Activated CD8-positive, alpha-beta memory T cell treated with anti-CD3 and anti-CD28 coated beads for 4 hours (primary cell): ENCODE results near the gene CCDC88B.
"Not testable (repeated sequence)": the region's sequence is repeated elsewhere in the genome, so short reads cannot be mapped to it uniquely, and the experiment has no call there.

ENCODE experiments used
- DNase-seq, 2 donors: peaks; one replicate each; pipeline ENCODE4 v3.0.0-alpha.2; 2020; ENCODE audit warnings: low read depth in 2 of 2

Gene CCDC88B

DNA sequence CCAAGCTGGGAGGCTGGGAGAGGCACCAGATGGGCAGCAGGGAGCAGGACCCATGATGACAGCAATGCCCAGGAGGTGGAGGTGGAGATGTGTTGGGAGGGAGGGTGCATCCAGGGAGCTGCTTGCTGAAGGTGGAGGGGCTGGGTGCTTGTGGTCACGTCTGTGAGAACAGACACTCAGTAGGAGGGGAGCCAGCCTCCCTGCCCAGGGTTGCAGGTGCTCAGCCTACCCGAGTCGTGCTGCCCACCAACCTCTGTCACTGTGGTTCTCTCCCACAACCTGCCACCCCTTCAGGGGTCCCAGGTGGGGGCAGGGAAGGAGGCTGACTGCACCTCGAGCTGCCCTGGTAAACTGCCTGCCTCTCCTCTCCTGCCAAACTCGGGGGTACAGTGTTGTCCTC is 16.6 kb upstream of the CCDC88B start:
- no peak for DNase-seq

DNA sequence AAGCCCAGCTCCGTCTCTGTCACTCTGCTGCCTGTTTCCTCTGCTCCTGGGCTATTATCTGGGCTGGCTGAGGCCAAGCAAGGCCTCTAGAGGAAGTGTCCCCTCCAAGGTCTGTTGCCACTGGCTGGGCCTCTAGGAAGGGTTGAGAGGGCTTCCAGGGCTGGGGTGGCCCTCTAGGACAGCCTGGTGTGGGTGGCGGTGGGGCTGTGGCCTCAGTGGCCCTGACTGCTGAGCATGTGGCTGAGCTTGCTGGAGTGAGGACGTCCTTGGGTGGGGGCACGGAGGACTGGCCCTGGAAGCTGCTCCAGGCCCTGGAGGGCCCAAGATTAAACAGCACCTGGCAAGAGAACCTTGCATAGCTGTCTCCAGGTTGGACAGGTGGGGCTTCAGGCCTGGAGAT is 16.0 kb upstream of the CCDC88B start:
- not testable (repeated sequence) for DNase-seq

DNA sequence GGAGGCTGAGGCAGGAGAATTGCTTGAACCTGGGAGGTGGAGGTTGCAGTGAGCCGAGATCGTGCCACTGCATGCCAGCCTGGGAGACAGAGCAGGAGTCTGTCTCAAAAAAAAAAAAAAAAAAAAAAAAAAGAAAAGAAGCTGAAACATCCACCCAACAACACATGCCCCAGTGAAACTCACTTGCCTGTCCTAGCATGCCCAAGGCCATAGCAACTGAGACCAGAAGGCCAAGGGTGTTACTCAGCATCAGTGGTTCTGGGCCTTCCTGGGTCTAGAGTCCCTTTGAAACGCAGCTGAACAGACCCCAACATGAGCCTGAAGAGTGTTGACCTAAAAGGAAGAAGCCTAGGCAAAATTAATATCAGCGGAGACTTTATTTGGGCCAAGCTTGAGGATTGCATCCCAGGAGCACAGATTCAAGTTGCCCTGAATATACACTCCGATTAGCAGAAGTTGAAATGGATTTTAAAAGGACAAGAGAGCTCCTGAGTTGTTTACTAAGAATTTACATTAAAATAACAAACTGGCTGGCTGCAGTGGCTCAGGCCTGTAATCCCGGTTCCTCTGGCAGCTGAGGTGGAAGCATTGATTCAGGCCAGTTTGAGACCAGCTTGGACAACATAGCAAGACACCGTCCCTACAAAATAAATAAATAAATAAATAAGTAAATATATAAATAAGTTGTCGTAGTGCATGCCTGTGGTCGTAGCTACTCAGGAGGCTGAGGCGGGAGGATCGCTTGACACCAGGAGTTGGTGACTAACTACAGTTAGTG is 15.1 kb upstream of the CCDC88B start:
- no peak for DNase-seq

DNA sequence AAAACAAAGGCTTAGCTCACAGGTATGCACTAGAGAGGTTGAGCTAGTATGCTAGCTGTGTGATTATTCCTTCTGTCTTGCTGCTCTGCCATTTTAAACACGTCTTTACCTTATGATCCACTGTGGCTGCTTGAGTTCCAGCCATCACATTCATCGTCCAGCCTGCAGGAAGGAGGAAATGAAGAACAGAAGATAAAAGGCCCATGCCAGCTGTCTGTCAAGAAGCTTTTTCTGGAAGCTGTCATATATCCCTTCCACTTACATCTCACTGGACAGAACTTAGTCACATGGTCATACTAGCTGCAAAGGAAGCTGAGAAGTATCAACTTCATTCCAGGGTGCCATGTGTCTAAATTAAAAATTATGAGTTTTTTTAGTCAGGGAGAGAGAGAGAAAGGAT is 12.6 kb upstream of the CCDC88B start:
- no peak for DNase-seq

DNA sequence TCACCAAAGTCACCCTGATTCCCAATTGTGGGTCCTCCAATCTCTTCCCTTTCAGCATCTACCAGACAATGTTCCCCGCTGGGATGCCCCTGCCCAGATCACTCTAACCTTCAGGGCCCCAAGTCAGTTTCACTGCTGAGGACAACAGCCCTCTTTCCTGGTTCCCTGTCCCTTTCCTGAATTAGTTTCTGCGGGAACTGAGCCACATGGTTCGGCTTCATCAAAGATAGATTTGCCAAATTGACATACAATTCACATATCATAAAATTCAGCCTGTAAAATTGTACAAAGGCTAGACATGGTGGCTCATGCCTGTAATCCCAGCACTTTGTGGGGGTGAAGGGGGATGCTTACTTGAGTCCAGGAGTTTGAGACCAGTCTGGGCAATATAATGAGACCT is 12.0 kb upstream of the CCDC88B start:
- DNase-seq = no peak

DNA sequence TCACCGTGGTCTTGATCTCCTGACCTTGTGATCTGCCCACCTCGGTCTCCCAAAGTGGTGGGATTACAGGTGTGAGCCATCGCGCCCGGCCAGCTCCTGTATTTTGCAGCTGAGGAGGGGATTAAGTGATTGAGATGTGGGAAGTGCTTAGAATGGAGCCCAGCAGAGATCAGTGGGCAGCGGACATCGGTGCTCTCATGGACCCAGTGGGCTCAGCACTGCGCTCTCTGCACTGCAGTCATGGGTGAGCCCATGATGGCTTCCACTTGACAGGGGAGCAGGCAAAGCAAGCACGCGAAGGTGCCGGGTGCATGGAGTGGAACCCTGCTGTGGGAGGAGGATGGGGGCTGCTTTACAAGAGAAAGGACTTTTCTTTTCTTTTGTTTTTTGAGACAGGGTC is 9.1 kb upstream of the CCDC88B start:
- no peak for DNase-seq

DNA sequence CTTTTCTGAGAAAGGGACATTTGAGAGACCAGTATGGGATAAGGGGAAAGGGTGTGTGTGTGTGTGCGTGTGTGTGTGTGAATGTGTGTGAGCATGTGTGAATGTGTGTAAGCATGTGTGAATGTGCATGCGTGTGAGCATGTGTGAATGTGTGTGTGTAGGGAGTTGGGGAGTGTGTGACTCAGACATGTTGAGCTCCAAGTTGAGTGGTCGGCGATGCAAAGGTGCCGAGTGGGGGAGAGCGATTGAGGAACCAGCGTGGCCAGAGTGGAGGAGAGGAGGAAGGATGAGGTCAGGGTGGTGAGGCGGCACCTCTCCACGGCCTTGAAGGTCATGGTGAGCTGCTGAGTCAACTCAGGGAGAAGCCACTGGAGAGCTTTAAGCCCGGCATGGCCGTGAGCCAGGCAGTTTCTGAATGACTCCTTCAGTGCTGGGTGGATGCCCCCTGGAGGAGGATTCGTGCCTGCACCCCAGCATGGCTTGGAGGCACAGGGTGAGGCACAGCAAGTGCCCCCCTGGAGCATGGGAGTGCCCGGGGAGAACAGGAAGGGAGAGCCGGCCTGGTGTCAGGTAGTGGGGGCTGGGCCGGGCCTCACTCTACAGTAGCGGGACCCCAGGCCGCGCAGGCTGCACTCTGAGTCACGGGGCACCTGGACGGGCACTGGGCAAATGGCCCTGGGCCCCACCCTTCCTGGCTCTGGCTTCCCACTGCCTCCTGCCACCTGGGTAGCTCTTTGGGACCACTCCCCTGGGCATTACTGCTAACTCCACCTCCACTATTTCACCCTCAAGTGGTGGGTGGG is 8.2 kb upstream of the CCDC88B start:
- peak; percentile 44 to 46 for DNase-seq

DNA sequence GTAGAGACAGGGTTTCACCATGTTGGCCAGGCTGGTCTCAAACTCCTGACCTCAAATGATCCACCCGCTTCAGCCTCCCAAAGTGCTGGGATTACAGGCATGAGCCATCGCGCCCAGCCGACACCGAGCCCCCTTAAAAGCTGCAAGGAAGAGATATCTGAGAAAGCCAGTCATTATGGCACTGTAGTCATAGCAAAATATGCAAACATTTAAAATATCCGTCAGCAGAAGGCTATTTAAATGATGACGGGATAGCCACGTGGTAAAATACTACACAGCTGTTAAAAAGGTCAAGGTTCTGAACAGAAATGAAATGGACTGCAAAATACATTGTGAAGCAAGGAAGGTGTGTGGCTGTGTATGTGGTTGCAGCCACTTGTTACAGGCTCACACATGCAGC is 6.4 kb upstream of the CCDC88B start:
- DNase-seq = no peak

DNA sequence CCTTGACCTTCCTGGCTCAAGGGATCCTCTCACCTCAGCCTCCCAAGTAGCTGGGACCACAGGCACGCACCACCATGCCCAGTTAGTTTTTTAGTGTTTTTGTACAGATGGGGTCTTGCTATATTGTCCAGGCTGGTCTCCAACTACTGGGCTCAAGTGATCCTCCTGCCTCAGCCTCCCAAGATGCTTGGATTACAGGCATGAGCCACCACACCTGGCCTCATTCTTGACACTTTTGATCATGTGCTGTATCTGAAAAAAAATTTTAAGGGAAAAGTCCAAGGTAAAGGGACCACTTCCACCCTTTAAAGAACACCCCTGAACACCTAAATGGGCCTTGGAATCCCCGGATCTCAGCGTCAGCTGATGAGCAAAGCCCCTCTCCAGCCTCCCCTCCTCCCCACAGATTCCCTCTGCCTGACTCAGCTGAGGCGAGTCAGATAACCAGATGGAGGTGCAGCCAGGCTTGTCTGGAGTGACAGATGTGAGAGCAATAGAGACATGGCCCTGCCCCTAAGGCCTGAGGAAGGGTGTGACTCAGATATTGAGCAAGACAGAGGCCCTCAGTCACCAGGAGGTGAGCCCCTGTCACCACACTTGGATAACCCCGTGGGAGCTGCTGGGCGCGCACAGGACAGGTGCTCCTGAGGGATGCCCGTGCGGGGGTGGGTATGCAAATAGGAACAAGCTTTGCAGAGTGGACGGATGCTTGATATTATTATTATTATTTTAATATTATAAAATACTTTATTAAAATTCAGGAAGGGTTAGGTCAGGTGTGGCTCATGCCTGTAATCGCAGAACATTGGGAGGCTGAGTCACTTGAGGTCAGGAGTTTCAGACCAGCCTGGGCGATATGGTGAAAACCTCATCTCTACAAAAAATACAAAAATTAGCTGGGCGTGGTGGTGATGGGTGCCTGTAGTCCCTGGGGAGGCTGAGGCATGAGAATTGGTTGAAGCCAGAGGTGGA is 5.0 kb upstream of the CCDC88B start:
- no peak for DNase-seq

DNA sequence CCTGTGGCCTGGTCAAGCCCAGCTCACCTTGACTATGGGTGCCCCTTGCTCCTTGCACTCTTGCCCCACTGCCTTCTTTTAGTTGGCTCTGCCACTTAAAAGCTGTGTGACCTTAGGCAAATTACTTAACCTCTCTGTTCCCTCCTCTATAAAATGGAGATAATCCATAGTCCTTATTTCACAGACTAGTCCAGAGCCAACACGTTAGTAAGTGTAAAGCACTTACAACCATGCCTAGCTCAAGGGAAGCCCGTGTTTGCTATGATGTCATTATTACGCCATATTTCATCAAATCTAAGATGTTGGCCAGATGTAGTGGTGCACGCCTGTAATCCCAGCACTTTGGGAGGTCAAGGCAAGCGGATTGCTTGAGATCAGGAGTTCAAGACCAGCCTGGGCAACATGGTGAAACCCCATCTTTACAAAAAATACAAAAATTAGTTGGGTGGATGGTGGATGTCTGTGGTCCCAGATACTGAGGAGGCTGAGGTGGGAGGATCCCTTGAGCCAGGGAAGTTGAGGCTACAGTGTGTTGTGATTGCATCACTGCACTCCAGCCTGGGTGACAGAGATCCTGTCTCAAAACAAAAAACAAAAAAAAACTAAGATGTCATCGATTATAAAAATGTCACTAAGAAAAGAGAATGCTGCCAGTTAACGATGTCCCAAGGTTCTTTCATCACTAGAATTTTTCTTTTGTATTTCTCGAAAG is 2.3 kb upstream of the CCDC88B start:
- no peak for DNase-seq

DNA sequence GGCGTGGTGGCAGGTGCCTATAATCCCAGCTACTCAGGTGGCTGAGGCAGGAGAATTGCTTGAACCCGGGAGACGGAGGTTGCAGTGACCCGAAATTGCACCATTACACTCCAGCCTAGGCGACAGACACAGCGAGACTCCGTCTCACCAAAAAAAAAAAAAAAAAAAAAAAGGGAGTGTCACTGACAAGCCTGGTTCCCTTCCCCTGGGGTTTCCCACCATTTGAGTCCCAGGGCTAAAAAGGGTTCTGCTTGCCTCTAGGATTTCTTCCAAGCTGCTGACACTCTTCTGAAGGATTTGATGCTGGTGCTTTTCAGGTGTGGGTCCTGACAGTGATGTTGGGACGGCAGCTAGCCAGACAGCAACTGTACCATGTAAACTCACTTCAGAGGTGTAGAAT is 1.3 kb upstream of the CCDC88B start:
- no peak for DNase-seq

DNA sequence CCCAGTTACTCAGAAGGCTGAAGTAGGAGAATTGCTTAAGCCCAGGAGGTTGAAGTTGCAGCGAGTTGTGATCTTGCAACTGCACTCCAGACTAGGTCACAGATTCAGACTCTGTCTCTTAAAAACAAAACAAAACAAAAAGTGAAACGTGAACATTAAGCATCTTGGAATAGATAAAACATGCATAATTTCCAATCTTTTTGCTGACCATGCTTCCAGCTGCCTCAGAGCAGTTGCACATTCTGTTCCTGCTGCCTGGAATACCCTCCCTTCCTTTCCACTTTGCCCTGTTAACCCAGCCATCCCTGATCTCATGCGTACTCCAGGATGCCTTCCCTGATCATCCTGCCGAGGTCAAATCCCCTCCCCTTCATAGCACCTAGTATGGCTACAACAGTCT is 718 bp upstream of the CCDC88B start:
- DNase-seq = no peak

DNA sequence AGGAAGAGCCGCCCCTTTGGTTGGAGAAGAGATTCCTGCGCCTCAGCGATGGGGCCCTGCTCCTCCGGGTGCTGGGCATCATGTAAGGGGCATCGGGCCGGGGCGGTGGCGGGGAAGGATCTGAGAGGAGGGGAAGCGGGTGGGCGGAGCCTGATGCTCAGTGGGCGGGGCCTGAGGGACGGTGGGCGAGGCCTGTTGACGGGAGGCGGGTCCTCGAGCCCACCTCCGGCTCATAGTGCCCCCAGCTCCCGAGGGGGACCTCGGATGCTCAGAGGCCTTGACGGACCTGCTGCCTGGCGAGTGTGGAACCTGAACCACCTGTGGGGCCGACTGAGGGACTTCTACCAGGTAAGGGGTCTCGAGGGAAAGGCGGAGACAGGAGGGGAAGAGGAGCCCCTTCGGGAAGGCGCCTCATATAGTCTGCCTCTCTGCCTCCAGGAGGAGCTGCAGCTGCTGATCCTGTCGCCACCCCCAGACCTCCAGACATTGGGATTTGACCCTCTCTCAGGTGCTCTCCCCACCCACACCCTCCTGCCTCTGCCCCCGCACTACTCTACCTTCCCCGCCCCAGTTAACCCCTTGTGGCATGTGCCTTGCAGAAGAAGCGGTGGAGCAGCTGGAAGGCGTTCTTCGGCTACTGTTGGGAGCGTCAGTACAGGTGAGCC is 799 bp downstream of the CCDC88B start:
- DNase-seq = peak; percentile 63 to 70

DNA sequence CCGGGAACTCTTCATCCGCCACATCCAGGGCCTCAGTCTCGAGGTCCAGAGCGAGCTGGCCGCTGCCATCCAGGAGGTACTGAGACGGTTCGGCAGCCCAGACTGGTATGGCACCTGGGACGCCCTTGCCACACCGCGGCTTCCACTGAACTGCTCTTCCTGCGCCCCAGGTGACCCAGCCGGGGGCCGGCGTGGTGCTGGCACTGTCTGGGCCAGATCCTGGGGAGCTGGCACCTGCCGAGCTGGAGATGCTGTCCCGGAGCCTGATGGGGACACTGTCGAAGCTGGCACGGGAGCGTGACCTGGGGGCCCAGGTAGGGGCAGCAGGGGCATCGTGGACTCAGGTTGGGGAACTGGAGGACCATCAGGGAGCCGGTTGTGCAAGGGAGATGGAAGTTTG is 1.4 kb downstream of the CCDC88B start:
- DNase-seq = no peak

DNA sequence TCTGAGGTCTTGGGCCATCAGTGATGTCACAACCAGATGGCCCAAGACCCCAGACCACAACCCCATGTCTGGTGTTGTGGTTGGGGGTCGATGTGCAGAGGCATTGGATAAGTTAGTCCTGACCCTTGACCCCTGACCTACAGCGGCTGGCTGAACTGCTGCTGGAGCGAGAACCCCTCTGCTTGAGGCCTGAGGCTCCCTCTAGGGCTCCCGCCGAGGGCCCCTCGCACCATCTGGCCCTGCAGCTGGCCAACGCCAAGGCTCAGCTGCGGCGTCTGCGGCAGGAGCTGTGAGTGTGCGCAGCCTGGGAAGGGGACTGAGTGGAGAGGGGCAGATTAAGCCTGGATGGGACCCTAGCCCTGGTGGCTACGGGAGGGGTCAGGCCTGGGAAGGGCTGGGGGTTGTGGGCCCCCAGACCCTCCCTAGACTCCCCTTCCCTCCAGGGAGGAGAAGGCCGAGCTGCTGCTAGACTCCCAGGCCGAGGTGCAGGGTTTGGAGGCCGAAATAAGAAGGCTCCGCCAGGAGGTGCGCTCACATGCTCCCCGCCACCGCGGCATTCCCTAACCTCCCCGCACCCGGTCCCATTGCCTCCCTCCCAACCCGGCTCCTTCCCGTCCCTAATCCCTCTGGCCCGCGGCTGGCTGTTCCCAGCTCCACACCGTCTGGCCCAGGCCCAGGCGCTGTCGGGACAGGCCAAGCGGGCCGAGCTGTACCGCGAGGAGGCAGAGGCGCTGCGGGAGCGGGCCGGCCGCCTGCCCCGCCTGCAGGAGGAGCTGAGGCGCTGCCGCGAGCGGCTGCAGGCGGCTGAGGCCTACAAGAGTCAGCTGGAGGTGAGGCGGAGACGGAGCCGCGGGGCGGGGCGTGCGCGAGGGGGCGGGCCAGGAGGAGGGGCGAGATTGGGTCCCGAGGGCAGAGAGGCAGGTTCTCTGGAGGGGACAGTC is 2.1 kb downstream of the CCDC88B start:
- peak; percentile 73 to 76 for DNase-seq

DNA sequence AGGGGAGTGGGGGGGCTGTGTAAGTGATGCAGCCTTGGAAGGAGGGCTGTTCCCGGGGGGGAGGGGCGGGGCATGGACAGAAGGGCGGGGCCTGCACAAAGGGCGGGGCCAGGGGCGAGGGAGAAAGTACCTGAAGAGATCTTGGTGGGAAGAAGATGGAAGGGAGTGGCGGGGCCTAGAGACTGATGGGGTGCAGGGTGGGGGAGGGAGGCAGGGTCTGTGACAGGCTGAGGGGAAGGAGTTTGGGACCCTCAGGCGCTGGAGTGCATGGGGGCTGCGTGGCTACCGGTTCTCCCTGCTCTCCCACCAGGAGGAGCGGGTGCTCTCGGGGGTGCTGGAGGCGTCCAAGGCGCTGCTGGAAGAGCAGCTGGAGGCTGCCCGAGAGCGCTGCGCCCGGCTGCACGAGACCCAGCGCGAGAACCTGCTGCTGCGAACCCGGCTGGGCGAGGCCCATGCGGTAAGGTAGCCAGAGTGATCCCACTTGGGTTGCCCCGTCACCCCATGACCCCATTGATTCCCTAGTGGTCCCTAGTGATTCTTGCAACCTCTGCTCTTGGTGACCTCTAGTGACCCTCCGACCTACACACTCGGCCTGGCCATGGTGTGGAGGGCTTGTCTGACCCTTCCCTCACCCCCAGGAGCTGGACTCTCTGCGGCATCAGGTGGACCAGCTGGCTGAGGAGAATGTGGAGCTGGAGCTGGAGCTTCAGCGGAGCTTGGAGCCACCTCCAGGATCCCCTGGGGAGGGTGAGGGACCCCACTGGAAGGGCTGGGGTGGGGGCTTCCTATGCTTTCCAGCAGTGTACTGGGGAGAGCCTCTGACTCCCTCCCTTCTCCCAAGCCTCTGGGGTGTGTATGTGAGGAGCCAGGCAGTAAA is 3.1 kb downstream of the CCDC88B start:
- no peak for DNase-seq

DNA sequence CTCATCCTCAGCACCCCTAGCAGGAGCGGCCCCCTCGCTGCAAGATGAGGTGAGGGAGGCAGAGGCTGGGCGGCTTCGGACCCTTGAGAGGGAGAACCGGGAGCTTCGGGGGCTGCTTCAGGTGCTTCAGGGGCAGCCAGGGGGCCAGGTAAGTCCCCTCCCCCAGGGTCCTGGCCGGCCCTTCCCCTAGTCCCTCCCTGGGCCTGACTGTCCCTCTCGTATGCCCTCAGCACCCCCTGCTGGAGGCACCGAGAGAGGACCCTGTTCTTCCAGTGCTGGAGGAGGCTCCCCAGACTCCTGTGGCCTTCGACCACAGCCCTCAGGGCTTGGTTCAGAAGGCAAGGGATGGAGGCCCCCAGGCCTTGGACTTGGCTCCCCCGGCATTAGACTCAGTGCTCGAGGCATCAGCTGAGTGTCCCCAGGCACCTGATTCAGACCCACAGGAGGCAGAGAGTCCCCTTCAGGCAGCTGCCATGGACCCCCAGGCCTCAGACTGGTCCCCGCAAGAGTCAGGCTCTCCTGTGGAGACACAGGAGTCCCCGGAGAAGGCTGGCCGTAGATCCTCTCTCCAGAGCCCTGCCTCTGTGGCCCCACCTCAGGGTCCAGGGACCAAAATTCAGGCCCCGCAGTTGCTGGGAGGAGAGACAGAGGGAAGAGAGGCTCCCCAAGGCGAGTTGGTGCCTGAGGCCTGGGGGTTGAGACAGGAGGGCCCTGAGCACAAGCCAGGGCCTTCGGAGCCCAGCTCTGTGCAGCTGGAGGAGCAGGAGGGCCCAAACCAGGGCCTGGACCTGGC is 4.0 kb downstream of the CCDC88B start:
- DNase-seq = no peak

DNA sequence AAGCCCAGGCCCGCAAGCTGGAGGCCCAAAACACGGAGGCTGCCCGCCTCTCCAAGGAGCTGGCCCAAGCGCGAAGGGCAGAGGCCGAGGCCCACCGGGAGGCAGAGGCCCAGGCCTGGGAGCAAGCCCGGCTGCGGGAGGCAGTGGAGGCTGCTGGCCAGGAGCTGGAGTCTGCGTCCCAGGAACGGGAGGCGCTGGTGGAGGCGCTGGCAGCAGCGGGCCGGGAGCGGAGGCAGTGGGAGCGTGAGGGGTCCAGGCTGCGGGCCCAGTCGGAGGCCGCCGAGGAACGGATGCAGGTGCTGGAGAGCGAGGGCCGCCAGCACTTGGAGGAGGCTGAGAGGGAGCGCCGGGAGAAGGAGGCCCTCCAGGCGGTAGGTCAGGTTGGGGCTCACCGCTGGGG is 4.8 kb downstream of the CCDC88B start:
- DNase-seq = no peak
